ENCODE measurements around the gene PRR22.

DNA sequence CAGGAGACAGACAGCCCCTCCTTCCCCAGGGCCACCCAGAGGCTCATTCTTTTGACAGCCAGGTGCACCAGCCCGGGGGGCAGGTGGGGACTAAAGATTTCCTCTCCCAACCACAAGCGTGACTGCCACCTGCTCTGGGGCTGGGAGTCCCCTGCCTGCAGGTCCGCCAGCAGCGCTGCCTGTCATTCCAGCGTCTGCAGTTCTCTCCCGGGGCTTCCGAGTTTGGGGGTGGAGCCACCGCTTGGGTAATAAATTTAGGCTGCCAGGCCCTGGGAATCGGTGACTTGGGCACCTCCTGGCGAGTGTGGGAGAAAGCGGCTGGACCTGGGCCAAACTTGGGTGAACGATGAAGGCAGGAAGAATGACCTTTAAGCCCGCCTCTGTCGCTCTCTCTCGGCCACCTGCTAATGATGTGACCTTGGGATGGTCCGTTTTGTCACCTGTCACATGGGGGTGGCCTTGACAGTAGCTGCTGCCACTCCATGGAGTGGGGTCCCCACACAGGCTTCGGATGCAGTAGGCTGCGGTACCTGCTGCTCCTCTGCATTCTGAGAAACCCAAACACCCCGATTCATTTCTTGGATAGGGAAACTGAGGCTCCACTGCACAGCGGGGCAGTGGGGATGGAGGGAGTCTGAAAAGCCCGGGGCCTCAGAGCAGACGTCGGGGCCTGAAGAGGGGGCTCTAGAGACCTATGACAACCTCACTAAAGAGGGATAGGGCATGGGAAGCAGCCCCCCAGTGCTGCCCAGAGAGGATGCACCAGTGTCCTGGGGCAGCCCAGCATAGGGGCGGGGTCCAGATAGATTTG is 42.2 kb upstream of the PRR22 start:
- TF ChIP-seq EP300 (IDR thresholded peaks at IDR 0.05; ENCODE audit: low read length) (no peak), MXI1 (IDR thresholded peaks at IDR 0.05; ENCODE audit: low read depth, low read length) (no peak), PHB (CRISPR knock-in tag; IDR thresholded peaks at IDR 0.05) (no peak), EZH2 (IDR thresholded peaks at IDR 0.05; ENCODE audit: borderline replicate concordance, low read depth, low read length) (no peak)
- TF ChIP-seq, protein P1, sequence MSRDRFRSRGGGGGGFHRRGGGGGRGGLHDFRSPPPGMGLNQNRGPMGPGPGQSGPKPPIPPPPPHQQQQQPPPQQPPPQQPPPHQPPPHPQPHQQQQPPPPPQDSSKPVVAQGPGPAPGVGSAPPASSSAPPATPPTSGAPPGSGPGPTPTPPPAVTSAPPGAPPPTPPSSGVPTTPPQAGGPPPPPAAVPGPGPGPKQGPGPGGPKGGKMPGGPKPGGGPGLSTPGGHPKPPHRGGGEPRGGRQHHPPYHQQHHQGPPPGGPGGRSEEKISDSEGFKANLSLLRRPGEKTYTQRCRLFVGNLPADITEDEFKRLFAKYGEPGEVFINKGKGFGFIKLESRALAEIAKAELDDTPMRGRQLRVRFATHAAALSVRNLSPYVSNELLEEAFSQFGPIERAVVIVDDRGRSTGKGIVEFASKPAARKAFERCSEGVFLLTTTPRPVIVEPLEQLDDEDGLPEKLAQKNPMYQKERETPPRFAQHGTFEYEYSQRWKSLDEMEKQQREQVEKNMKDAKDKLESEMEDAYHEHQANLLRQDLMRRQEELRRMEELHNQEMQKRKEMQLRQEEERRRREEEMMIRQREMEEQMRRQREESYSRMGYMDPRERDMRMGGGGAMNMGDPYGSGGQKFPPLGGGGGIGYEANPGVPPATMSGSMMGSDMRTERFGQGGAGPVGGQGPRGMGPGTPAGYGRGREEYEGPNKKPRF (IDR thresholded peaks at IDR 0.05; ENCODE audit: low read depth, low read length), result no peak

All from K562 (cell line).